Ovary (tissue), 9 donors: Measurements from ENCODE around the gene CASK. TPM values are rescaled to one million over a fixed set of nuclear protein-coding genes. Genes with fewer than 3 reads are reported as not detected.

Source experiments
- DNase-seq, 5 donors: peaks; one replicate each; pipeline ENCODE4 v3.0.0-alpha.2; 2019 to 2020
- H3K27ac ChIP-seq, 2 donors: fragments of 200-600 bp; one replicate each; pipeline versions ENCODE4 v1.5.1 to v1.8.0; 2019 to 2022
- H3K27me3 ChIP-seq: fragments of 200-600 bp; one replicate; pipeline ENCODE4 v1.8.0; 2022
- H3K36me3 ChIP-seq: fragments of 200-600 bp; sonication (generic); one replicate; pipeline ENCODE4 v1.5.1; 2019
- H3K4me1 ChIP-seq: one replicate; pipeline ENCODE4 v1.8.1; 2013; ENCODE audit warnings: mild to moderate bottlenecking, moderate library complexity; ENCODE audit not compliant: insufficient read depth
- H3K4me3 ChIP-seq: fragments of 200-600 bp; sonication (generic); one replicate; pipeline ENCODE4 v1.5.1; 2017
- H3K9me3 ChIP-seq, 2 donors: fragments of 200-600 bp in 1 of 2; sonication (generic) in 1 of 2; one replicate each; pipeline versions ENCODE4 v1.5.1 to v1.8.1; 2013 to 2019; ENCODE audit warnings: mild to moderate bottlenecking in 1 of 2, moderate library complexity in 1 of 2
- CTCF ChIP-seq, 3 donors: fragments of 450-650 bp in 2 of 3; fragments of 200-600 bp in 1 of 3; IDR thresholded peaks; one replicate each; pipeline versions ENCODE4 v1.5.1 to v1.8.0; 2016 to 2022; ENCODE audit warnings: antibody characterized with exemption in 3 of 3, mild to moderate bottlenecking in 1 of 3
- EP300 ChIP-seq: sonication (generic); formaldehyde crosslinking; IDR thresholded peaks from one replicate; pipeline ENCODE4 v1.6.1; 2017; ENCODE audit warnings: antibody characterized with exemption
- POLR2A ChIP-seq: fragments of 450-650 bp; IDR thresholded peaks from one replicate; pipeline ENCODE4 v1.6.1; 2017; ENCODE audit warnings: antibody characterized with exemption, mild to moderate bottlenecking, moderate library complexity
- WGBS, 3 donors: extraction: QIAGEN DNeasy Blood & Tissue Kit in 1 of 3; methylation state at CpG; one replicate each; pipeline versions ENCODE4 v1.1.5 to v1.1.7; 2013 to 2017; 5-methylcytosine and 5-hydroxymethylcytosine counted together
- intact Hi-C, 4 donors: fragments of 100-400 bp; cut with DNase I; formaldehyde crosslinking; loops; one replicate each; pipeline versions ENCODE4 v1.11.0 to v1.15.1; 2022 to 2023
- polyA plus RNA-seq, 2 donors: library from polyadenylated mRNA; stranded (reverse); fragments of 200-250 nt in 1 of 2; fragments of 350-450 nt in 1 of 2; fragmentation: Illumina TruSeq in 1 of 2; extraction: RNeasy Lipid Tissue Mini Kit (QIAGEN cat#74804) in 1 of 2; gene quantifications; one replicate each; pipeline ENCODE4 v1.2.3, GENCODE V29; 2013 to 2014
- total RNA-seq, 7 donors: library from RNA; depleted of rRNA in 2 of 7; stranded (reverse); fragments of >200 nt in 2 of 7; fragmentation: NEBNext Ultra II Directional in 3 of 7; extraction: Animal tissue kit (Norgen Biotek cat#: 25700) in 3 of 7; gene quantifications; one replicate each; pipeline versions ENCODE4 v1.1.0 to v1.2.4, GENCODE V29; 2016 to 2023
- donor health status: DM: no; HTN: no; CAD: no; lungs with moderate emphysema.
- donor health status: DM: no; HTN: no; CAD: no.
- donor health status: Bipolar disorder and iron deficiency.
- donor health status: DM: yes; HTN: yes; CAD: no.
- donor health status: DM: no; HTN: no; CAD: no.
- donor health status: DM: yes; HTN: yes; CAD: no.

The CASK gene
- total and polyA plus RNA-seq, 9 donors, result 11.3 to 70.9 (median 36.8) TPM

DNA sequence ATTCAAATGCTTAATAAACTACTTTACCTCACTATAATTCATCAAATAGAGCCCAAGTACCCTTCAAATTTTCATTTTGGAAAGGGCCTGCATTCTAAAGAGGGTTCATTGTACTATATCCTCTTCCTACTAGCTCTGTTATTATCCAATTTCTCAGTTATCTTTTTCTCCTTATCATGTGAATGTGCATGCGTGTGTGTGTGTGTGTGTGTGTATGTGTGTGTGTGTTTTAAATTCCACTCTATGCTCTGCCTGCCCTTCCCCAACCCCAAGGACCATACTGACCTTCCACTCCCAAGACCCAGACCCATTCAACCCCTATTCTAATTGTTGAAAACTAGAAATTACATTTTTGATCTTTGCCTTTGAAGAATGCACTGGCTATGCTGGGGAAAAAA is 33.3 kb downstream of the CASK start:
- DNase-seq, result no peak
- intact Hi-C loops, result no loop called here
- no peak overlapping the region for H3K4me3 ChIP-seq
- H3K4me1 ChIP-seq, result no peaks in the 10 kb centered on the region
- WGBS, 3 donors, result 36 to 59% (median 45%) methylated on average over 1 of the region's 1 CpG
- no peak for TF ChIP-seq CTCF (IDR thresholded peaks at IDR 0.05)
- no peak for TF ChIP-seq EP300
- TF ChIP-seq POLR2A, result no peak
- H3K27ac ChIP-seq, result no peak overlapping the region
- H3K27me3 ChIP-seq, result no peaks in the 10 kb centered on the region
- no peaks in the 10 kb centered on the region for H3K9me3 ChIP-seq
- no peaks in the 10 kb centered on the region for H3K36me3 ChIP-seq

GRCh38 chrX:41889317-41890025 is 33.9 kb downstream of the CASK start:
- DNase-seq, result no peak
- TF ChIP-seq CTCF (IDR thresholded peaks at IDR 0.05) (no peak), POLR2A (no peak), EP300 (no peak)
- 35 to 56% (median 36%) methylated on average over 1 of the region's 1 CpG for WGBS, 3 donors
- Histone ChIP-seq H3K4me3 (no peak overlapping the region), H3K27me3 (no peaks in the 10 kb centered on the region), H3K27ac (no peak overlapping the region), H3K36me3 (no peaks in the 10 kb centered on the region), H3K4me1 (no peaks in the 10 kb centered on the region), H3K9me3 (no peaks in the 10 kb centered on the region)
- intact Hi-C loops, result no loop called here

DNA sequence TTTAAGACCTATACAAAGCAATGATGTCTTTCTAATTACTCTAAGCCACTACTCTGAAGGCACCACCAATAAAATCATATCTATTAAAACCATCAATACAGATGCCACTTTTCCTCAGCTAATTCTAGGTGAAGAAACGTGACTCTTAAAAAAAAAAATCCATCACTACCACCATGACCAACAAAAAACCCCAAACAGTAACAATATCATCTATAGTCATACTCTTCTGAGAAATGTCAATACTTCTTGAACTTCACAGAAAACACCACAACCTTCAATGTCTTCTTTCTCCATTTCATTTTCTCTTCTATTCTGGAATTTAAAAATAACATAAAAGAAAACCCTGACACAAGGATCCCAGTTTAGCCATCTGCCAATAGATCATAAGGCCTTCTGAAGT is 35.7 kb downstream of the CASK start:
- intact Hi-C loops, result no loop called here
- Histone ChIP-seq H3K4me3 (no peak overlapping the region), H3K4me1 (no peaks in the 10 kb centered on the region), H3K27me3 (no peaks in the 10 kb centered on the region), H3K27ac (no peak overlapping the region), H3K9me3 (no peaks in the 10 kb centered on the region), H3K36me3 (no peaks in the 10 kb centered on the region)
- WGBS, 3 donors, result 52 to 65% (median 53%) methylated on average over 1 of the region's 1 CpG
- TF ChIP-seq EP300 (no peak), POLR2A (no peak), CTCF (IDR thresholded peaks at IDR 0.05) (no peak)
- DNase-seq, result no peak

DNA sequence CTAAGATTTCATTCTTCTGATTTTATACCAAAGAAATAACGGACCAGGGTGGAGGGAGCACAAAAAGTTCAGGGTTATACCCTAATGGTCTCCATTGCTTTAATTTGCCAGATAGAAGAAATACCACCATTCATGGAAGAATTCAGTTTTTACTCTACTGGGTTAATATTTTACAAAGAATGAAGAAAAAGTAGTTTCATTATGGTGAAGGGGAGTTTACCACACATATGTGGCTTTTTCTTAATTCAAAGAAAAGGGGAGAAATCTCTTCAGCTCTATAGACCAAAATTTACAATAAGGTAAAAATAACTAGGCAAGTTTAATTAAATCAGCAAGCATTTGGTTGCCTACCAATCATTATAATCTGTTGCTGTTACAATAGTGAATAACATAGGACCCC is 37.6 kb downstream of the CASK start:
- TF ChIP-seq POLR2A (no peak), CTCF (IDR thresholded peaks at IDR 0.05) (no peak), EP300 (no peak)
- intact Hi-C loops, result no loop called here
- H3K4me1 ChIP-seq, result no peaks in the 10 kb centered on the region
- H3K4me3 ChIP-seq, result no peak overlapping the region
- DNase-seq, result no peak
- no peaks in the 10 kb centered on the region for H3K9me3 ChIP-seq
- no peak overlapping the region for H3K27ac ChIP-seq
- WGBS, 3 donors, result 61 to 69% (median 66%) methylated on average over 1 of the region's 1 CpG
- no peaks in the 10 kb centered on the region for H3K36me3 ChIP-seq
- no peaks in the 10 kb centered on the region for H3K27me3 ChIP-seq
